RKO (cell line): ENCODE data around the gene MUC5B.

Source experiments
- DNase-seq: peaks from one replicate; pipeline ENCODE4 v3.0.0-alpha.2; 2016; ENCODE audit warnings: low spot score

Gene MUC5B

DNA sequence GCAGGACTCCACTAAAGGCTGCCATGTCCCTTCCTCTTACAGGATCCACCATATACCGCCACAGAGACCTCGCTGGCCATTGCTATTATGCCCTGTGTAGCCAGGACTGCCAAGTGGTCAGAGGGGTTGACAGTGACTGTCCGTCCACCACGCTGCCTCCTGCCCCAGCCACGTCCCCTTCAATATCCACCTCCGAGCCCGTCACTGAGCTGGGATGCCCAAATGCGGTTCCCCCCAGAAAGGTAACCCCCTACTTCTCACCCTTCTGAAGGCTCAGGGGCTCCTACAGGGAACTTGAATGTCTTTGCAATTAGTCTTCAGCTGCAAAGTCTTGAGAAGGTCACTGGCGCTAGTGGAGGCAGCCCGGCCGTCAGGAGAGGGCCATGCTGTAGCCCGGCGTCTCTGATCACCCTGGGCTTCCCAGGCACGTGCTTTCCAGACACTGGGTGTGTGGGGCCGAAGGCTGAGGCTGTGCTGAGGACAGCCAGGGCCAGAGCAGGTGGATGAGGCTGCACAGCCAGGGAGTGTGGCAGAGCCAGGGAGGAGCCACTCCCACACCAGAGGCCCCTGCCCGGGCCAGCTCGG, 30.0 kb upstream of the MUC5B start:
- no peak for DNase-seq

DNA sequence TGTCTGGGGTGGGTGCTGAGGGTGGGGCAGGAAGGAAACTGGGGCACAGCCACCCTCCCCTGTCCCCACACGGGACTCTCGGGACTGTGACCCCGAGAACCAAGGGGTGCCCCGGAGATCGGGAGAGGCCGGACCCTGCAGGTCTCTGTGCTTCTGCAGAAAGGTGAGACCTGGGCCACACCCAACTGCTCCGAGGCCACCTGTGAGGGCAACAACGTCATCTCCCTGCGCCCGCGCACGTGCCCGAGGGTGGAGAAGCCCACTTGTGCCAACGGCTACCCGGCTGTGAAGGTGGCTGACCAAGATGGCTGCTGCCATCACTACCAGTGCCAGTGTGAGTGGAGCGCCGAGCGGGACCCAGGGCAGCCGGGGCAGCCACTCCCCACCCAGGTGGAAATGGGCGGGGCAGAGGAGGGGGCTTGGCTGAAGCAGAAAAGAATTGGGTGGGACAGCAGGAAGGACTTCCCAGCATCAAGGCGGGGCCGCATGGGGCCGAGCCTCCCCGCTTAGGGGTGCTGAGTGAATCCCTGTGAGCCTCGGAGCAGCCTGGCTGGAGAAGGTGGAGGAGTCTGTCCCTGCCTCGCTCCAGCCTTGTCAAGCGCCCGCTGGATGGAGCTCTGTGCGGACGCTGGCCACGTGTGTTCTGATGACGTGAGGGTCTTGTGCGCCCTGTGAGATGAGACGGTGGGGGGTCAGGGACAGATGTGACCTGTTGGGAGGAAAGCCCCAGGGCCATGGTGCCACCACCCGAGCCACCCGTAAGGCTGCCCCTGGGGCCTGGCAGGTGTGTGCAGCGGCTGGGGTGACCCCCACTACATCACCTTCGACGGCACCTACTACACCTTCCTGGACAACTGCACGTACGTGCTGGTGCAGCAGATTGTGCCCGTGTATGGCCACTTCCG, 29.3 kb upstream of the MUC5B start:
- DNase-seq = no peak

GRCh38 chr11:1194231-1194976, 28.5 kb upstream of the MUC5B start:
- no peak for DNase-seq

GRCh38 chr11:1194977-1195681, 27.7 kb upstream of the MUC5B start:
- DNase-seq = no peak

GRCh38 chr11:1195682-1196515, 27.0 kb upstream of the MUC5B start:
- no peak for DNase-seq

DNA sequence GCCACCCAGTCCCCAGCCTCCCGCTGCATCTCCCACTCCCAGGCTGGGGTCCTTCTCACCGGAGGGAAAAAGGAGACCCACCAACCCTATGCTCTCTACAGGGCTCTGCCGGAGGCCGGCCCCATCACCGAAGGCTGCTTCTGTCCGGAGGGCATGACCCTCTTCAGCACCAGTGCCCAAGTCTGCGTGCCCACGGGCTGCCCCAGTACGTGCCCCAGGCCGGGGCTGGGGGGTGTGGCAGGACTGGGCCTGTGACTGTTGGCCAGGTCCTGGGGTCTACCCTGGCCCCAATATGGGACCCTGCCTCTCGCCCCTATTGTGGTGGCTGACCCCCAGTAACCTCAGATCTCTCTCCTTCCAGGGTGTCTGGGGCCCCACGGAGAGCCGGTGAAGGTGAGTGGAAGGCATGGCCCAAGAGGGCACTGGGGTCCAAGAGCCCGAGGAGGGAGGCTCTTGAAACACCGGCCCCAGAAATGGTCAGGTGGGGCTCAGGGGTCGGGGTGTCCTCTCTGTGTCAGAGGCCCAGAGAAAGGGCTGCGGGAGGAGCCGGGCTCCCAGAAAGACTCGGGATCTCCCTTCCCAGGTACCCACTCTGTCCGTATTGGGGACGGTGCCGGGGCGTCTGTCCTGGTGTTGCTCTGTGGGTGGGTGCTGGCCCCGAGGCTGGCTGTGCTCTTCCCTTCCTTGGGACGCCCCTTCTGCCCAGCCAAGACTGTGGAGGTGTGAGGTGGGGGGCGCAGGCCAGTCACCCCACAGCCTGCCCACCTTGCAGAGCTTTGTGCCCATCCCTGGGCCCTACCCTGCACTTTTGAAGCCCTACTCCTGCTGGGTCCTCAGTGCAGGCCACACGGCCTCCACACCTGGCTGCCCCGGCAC, 26.1 kb upstream of the MUC5B start:
- DNase-seq = no peak

DNA sequence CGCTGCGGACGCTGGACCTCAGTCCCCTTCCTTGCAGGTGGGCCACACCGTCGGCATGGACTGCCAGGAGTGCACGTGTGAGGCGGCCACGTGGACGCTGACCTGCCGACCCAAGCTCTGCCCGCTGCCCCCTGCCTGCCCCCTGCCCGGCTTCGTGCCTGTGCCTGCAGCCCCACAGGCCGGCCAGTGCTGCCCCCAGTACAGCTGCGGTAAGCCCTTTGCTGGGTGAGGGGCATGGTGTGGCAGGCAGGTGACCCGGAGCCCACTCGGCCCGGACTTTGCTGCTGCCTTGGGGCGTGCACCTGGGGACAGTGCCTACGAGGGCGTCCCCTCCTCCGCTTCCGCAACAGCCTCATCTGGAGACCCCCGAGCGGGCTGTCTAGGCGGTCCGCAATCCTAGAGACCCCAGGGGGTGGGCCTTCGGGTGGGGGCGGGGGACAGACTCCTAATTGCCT, 25.4 kb upstream of the MUC5B start:
- no peak for DNase-seq

DNA sequence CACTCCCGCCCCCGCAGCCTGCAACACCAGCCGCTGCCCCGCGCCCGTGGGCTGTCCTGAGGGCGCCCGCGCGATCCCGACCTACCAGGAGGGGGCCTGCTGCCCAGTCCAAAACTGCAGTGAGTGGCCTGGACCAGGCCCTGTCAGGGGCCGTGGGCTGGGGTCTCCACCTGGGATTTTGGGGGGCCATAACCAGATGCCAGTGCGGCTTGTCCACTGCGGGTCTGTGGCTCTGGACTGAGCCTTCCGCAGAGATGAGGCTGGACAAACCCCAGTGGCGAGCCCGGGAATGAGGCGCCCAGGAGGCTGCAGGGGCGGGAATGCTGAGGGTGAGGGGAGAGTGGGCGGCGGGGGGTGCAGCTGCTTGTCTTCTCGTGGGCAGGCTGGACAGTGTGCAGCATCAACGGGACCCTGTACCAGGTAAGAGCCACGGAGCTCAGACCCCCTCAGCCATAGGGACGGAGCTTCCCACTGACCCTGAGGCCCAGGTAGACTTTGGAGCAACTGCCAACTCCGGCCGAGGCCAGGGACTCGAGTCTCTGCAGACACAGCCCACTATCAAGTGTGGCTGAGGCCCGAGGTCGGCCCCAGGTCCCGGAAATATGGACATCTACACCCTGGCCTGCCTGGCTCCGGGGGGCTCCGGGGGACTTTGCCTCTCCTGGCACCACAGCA, 24.8 kb upstream of the MUC5B start:
- no peak for DNase-seq

- no peak for DNase-seq
Observed at GRCh38 chr11:1198561-1199240, 24.2 kb upstream of the MUC5B start.

- DNase-seq = no peak
Observed at GRCh38 chr11:1199241-1199750, 23.6 kb upstream of the MUC5B start.

GRCh38 chr11:1199751-1200610, 22.9 kb upstream of the MUC5B start:
- DNase-seq = no peak

- no peak for DNase-seq
Observed at GRCh38 chr11:1200611-1201191, 22.2 kb upstream of the MUC5B start.

- peak; percentile 13 for DNase-seq
Observed at GRCh38 chr11:1201395-1202153, 21.3 kb upstream of the MUC5B start.

GRCh38 chr11:1202154-1202775, 20.6 kb upstream of the MUC5B start:
- no peak for DNase-seq

DNA sequence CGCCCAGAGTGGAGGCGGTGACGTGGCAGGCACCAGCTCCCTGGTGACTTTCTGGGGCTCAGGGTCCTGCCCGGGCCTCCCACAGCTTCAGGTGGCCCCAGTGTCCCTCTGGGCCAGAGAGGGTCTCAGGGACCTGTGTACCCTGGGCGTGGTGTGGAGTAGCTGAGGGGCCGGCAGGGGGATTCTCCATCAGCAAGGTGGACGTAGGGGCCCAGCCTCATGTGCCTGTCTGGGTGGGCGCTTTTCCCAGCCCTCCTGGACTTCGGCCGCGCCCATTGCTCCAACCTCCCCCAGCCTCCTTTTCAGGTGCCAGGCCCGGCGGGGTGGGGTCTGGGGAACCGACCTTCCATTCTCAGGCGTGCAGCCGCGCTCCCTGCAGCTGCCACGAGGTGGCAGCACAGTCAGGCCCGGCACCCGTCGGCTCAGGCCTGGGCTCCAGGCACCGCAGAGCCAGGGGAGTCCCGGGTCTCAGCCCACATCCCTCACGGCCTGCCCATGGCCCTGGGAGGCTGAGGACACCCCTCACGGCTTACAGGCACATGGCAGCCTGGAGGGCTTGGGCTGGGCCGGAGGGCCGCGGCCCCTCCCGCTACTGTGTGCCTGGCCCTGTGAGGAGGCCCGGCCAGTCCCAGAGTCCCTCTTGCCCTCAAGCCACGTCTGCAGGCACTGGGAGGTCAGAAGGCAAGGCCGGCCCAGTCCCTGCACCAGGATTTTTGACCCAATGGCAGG, 19.9 kb upstream of the MUC5B start:
- no peak for DNase-seq
